Eye (tissue), 1 donor: ENCODE results near the gene CC2D1A.

Experiments
- DNase-seq: peaks from one replicate; pipeline ENCODE4 v3.0.0-alpha.2; 2015

CC2D1A gene

DNA sequence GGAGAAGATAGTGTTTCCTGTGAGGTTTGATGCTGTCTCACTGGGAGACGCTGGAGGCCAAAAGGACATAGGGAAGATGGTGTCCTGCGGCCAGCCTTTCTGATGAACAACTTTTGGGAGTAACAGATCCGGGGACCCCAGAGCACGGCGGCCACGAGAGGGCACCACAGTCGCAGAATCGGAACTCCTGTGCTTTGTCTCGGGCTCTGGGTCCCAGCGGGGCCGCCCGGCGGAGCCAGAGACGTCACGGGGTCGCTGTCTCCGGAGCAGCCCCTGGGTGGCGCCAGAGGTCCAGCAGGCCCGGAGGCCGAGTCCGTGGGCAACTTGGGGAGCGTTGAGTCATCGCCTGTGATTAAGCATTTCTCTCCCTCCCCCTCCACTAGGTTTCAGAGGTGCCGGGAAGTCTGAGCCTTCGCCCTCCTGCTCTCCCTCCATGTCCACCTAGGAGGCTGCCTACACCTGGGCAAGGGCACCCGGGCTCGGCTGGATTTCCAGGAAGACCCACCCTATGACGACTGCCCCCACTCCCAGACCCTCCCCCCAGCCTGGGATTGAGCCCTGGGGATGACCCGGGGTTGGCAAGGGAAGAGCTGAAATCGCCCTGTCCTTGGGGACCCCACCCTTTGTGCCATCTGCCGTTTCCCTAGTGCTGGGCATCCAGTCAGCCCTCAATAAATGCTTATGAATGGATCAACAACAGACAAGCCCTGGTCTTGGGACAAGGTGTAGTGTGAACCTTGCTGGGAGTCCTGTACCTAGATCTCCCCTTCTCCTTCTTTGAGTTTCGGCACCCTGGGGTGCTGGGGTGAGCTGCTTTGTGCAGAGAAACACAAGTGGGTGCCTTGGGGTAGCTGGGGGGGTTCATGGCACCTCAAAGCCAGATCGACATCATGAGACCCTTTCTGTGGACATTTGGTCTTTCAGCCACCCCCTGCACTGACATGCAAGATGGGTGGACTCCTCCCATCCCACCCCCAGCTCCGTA lies 25.6 kb upstream of the CC2D1A start:
- DNase-seq: peak; percentile 98

DNA sequence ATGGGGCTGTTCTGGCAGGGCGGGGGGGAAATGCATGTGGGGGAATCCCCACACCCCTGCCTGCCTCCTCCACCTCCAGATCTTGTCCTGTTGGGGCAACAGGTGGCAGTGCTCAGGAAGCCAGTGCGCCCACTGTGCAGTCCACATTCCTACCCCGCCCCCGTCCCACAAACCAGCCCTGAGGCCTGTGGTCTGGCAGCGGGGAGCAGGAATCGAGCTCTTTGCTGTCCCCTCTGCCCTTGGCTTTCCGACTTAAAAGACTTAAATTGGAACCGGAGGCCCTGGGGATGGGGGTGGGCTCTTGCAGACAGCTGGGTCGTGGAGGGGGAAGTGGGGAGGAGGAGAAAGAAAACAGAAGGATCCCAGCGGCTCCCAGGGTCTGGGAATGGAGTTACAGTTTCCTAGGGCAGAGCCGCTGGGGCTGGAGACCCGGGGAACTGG lies 24.7 kb upstream of the CC2D1A start:
- DNase-seq: peak; percentile 75

DNA sequence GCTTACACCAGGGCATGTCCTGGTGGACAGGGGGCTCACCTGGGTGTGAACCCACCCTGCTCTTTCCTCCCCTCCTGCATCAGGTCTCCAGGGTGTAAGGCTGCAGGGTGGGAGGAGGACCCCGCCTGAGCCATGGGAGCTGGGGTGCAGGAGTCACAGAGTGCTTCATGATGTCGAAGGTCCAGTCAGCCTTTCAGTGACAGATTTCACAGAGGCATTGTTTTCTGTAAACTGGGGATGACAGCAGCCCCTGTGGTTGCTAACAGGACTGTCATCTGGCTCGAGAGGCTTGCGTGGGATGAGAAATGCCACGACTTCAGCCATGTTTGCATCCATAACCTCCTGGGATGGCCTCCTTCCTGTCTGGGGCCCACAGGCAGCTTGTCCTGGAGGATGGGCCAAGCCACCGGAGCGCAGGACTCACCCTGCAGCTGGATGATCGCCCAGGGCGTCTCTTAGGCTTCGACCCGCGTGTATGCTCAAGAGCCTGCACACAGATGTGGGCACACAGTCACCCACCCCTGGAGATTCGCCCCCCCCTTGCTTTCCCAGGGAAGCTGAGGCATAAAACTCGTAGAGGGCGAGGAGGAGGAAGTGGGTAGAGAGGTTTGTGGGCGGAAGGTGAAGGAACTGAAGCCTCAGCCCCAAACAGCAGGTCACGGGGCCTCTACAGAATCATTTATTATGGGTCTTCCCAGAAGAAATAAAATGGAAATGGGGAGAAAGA lies 24.1 kb upstream of the CC2D1A start:
- DNase-seq: peak; percentile 55

DNA sequence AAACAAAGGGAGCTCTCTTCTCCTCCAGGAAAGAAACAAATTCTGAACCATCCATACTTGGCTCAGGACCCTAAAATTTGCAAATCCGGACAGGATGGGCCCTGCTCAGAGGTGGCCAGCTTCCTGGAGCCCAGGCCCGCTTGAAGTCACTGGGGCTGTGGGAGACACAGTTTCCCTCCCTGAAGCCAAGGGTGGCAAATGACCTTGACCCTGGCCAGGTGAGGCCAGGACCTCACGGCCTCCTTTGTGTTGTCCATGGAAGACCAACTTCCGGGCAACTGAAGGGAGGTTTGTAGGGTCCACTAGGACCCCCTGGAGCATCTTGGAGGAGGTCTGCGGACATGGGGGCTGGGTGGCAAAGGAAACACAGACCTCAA lies 23.6 kb upstream of the CC2D1A start:
- DNase-seq: no peak

DNA sequence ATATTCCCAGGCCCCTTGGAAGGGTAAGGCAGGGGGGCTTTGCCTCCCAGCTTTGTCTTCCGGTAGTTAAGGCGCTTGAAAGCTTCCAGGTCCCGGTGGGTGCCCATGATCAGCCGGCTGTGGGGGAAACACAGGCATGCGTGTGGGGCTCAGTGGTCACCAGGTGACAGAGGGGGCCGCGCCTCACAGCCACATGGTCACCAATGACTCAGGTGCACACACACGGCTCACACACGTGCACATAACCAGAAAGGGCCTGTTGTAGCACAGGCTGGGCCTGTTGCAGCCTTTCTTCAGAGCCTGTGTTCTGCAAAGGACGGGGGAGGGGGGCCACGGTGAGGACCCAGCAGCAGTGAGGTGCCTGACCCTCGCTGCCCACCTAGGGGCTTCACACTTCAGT lies 23.2 kb upstream of the CC2D1A start:
- no peak for DNase-seq

DNA sequence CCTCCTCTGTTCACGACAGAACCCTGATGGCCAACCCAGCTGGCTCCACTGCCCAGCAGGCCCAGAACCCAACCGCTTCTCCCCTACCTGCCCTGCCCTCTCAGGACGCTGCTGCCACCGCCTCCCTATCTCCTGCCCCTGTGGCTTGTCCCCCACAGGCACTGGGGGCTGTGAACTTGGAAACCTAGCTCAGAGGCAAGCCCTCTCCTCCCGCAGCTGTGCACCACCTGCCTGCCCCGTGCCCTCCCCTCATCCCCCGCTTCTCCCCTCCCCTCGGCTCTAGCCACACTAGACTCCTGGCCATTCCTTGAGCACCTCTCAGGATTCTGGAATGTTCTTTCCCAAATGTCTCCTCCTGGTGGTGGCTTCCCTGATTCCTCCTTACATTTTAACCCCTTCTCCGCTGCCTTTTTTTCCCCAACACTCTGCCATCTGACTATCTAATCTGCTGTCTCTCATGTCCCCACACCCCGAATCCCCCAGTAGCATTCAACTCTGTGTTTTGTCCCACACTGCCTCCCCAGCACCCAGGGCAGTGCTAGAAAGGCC lies 22.4 kb upstream of the CC2D1A start:
- no peak for DNase-seq

DNA sequence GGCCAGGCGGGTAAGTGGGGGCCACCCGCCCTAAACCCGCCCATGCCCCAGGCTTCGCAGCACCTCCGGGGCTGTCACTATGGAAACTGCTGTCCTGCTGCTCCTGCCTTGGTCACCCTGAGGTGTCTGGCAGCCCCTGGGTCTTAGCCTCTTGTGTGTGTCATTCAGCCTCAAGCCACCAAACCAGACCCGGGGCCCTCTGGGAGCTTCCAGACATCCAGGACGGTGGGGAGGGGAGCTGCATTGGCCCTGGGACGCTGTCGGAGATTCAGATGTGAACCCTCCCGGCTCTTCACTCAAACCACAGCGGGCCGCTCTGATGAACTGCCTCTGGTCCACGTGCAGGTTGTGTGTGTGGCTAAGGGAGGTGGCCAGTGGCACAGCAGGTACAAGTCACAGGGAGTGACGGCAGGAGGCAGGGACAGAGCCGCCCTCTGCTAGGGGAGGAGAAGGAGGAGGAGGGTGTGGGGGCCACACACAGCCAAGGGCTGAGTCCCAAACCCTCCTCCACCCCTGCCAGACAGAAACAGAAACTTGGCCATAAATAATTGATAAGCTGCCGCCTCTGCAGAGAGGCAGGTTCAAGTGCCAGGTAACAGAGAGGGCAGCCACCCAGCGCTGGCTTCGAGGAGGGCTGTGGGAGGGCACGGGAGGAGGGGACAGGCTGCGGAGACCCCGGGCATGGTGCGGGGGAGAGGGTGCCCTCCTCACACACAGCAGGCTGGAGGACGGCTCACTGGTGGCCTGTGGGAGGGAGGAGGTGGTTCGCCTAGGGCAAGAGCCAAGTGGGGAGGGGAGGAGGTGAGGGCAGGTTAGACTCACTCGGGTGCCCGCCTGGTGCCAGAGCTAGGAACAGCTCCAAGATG lies 21.0 kb upstream of the CC2D1A start:
- no peak for DNase-seq

DNA sequence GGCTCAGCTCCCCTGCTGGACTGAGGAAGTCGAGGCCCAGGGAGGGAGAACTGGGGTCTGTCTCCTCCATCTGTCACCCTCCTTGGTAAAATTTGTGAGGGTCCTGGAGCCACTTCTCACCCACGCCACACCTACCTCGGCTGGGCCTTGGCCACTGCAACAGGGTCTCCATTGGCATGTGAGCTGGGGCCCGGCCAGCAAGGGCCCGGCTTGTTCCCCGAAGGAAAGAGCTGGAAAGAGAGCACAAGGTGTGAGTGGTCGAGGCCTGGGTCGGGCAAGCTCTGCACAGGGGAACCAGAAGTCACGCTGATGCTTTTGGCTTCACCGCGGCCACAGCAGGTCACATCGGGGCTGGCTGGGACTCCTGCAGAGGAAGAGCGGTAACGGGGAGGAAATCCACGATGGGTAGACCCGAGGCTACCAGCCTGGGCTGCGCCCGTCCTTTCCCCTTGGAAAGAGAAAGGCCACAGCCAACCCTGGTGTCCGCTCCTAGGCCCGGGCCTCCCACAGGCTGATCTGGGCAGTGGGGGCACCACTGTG lies 20.1 kb upstream of the CC2D1A start:
- DNase-seq: no peak

DNA sequence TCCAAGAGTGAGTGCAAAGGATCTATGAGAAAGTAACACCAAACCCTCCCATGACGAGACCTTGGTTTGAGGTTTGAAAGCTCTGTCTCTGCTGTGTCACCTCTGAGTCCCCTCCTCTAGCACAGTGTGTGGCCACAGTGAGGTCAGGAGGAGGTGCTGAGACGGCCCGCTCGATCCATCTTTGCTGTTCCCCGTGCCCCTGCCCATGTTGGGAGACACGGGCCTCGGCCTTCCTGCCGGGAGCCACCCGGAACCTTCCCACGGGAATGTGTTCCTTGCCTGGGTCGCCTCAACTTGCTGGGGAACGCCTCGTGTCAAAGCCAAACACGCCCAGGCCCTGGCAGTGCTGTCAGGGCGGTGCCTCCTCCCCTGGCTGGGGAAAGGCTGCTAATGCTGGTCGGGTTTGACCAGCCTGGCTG lies 19.0 kb upstream of the CC2D1A start:
- DNase-seq: no peak

DNA sequence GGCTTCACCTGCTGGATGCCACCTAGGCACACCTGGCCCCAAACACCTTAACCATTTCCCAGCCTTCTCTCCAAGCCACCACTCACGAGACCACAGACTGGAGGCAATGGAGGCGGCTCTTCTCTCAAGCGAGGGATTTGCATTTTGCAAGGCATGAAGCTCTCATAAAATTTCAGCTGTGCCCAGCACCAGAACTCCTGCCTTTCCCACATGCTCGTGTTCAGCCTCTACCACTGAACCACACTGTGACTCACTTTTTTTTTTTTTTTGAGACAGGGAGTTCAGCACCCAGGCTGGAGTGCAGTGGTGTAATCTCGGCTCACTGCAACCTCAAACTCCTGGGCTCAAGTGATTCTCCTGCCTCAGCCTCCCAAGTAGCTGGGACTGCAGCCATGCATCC lies 18.5 kb upstream of the CC2D1A start:
- DNase-seq: no peak

DNA sequence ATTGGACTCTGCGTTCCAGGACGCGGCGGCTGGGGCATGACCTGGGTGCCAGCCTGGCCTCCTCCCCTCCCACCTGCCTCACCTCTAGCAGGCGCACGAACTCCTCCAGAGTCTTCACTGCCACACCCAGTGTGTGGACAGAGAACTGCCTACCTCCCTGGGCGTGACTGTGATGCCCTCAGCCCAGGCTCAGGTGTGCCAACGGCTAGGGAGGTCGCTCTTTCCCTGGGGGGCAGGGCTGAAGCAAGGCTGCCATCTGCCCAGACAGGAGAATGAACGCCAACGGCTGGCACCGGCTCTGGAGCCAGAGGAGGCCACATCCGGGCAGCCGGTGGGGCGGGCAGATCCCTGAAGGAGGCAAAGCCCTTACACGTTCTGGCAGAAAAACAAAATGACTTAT lies 17.7 kb upstream of the CC2D1A start:
- no peak for DNase-seq

DNA sequence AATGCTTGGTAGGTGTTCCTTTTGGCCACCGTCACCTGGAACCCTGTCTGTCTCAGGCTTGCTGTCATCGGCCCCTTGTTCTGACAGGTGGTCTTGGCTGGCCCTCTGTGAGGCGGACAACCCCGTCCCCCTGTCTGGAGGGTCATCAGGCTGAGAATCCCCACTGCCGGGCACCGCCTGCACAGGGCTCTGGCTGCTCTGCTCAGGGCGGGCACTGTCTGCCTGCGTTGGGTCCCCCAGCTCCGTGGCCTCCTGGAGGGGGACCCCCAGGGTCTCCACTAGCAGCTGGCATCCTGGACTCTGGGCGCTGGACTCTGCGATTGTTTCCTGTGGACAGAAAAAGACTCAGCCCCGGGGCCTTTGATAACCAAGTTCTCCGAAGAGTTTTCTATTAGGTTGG lies 15.9 kb upstream of the CC2D1A start:
- no peak for DNase-seq

DNA sequence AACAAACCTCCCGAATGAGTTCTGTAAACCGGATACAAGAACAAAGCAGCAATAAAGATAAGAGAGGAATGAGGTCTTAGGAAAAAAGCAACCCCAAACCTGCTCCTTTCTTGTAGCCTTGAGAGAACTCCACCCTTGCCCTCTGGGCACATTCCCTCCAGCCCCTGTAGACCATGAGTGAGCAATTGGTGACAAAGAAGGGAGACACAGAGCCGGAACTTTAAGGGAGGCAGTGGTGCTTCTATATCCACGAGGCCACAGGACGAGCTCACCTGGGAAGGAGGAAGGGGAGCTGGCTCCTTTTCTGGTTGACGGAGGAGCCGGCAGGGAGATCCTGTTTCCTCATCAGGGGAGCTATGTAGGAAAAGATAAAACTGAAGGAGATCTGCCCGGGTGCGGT lies 13.1 kb upstream of the CC2D1A start:
- no peak for DNase-seq

DNA sequence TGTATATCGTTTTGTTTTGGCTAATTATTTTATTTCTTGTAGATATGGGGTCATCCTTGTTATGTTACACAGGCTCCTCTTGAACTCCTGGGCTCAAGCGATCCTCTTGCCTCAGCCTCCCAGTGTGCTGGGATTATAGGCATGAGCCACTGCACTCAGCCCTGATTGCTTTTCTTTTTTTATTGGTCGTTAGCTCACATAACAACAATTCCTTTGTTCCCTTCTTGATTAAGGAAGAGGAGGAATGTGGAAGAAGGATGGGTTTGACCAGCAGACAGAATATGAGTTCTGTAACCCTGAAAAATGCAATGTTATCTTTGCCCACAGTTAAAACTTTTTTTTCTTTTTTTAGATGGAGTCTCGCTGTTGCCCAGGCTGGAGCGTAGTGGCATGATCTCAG lies 11.4 kb upstream of the CC2D1A start:
- DNase-seq: no peak

DNA sequence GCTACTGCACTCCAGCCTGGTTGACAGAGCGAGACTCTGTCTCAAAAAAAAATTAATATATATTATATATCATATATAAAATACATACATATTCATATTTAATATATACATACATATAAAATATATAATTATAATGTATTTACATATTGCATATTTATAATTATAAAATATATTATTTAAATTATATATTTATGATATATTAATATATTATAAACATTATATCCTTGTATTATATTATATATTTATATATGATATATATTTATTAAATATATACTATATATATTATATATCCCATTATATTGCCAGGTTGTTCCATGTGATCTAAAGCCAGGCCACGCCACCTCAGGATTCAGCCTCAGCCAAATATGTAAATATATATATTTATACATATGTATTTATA lies 9.8 kb upstream of the CC2D1A start:
- DNase-seq: no peak

DNA sequence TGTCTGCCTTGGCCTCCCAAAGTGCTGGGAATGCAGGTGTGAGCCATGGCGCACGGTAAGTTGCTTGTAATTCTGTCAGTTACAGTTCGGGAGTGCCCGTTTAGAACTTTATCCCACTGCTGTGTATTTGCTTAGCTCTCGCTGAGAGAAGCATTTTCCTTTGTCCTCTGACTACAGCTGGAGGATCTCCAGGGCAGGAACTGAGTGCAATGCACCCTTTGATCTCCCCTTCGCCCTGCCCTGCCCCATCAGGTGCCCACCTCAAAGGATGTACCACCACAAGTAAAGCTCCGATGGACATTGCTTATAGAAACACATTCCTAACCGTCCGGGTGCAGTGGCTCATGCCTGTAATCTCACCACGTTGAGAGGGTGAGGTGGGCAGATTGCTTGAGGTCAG lies 6.6 kb upstream of the CC2D1A start:
- no peak for DNase-seq

DNA sequence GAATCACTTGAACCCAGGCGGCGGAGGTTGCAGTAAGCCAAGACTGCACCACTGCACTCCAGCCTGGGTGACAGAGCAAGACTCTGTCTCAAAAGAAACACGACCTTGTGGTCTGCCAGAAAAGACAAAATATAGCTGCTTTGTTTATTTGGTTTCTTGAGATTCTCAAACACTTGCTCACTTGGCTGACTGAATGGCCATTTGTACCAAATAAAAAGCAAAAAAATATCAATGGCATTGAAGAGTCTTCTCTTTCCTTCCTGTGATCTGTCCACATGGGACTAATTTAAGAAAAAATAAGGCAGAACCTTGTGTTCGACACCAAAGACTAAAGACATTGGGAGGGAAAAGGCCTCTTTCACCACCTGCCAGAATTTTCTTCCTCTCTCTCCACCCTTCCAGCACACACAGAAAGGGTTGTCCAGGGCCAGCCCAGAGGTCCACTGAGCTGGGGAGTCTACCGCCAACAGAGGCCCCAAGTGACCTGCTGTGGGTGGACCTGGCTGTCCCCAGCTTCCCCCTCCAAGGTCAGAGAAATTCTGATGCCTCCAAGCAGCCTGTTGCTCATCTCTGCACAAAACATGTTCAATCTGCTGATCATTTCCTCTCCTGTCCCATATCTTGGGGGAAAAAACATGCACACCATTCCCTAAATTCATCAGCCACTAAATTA lies 6.0 kb upstream of the CC2D1A start:
- no peak for DNase-seq

DNA sequence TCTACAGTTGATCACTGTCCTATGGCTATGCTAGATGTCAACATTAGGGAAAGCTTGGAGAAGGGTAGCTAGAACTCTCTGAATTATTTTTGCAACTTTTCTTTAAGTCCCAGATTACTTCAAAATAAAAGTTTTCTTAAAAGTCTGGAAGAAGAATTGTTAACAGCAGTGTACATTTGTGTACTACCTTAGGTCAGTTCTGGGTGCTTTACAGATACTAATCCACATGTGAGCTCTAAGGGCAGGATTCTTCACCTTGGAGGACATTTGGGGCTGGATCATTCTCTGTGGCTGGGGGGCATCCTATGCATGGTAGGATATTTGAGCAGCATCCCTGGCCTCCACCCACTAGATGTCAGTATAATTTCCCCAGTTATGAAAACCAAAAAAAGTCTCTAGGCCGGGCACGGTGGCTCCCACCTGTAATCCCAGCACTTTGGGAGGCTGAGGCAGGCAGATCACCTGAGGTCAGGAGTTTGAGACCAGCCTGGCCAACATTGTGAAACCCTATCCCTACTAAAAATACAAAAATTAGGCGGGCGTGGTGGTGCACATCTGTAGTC lies 2.9 kb upstream of the CC2D1A start:
- DNase-seq: no peak

DNA sequence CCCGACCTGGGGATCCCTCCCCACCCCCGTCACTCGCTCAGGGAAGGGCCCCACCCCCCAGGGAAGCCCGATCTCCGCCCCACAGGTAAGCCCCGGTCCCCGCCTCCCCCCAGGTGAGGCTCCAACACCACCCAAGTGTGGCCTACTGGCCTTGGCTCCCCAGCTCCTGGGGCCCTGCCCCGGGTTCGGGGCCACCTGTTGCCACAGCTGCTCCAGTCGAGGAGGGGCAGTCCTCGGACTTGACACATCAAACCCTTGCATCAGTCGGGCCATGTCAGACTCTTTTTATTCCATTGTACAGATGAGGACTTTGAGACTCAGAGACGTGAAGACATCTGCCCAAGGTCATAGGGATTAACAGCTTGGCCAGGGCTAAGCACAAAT lies 512 bp downstream of the CC2D1A start:
- DNase-seq: peak; percentile 33

DNA sequence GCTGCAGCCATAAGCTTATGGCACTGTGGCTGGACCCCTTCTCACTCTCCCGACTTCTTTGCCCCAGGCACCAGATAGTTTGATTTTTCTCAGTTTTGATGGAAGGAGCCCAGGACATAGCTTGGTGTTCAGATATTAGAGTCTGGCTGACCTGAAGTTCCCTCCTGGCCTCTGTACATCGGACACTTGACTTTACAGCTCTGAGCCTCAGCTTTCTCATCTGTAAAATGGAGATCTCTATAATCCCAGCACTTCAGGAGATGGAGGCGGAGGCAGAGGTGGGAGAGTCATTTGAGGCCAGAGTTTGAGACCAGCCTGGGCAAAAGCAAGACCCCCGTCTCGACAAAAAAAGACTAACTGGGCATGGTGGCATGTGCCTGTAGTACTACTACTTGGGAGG lies 909 bp downstream of the CC2D1A start:
- DNase-seq: no peak

DNA sequence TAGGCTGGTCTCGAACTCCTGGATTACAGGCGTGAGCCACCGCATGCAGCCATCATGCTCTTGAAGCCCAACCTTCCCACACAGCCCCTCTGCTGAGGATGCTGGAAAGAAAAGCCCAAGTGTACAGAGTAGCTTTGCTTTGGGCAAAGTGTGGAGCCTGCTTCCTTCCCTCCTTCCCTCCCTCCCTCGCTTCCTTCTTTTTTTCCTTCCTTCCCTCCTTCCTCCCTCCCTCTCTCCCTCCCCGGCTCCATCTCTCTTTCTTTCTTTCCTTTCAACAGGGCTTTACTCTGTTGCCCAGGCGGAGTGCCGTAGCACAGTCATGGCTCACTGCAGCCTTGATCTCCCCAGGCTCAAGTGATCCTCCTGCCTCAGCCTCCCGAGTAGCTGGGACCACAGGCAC lies 2.7 kb downstream of the CC2D1A start:
- no peak for DNase-seq

DNA sequence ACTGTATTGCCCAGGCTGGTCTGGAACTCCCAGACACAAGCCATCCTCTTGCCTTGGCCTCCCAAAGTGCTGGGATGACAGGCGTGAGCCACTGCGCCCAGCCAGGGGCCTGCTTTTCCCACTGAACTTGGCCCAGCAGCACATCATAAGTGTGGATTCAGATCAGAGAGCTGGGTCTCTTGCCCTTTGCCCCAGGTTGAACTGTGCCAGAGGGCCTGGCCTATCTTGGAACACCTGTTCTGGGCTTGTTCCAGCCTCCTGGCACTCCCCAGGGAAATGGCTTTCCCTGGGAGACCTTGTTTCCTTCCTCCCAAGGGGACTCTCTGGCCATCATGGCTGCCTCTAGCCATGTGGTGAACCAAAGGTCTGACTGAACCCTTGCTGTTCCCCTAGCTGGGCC lies 3.4 kb downstream of the CC2D1A start:
- no peak for DNase-seq
